HepG2 (cell line): ENCODE data around the gene NFATC4.

ENCODE experiments used
- DPF2 ChIP-seq: sonication (generic); formaldehyde crosslinking; IDR thresholded peaks from 2 replicates; pipeline ENCODE4 v1.4.0; 2020; ENCODE audit warnings: mild to moderate bottlenecking, low read depth, missing genetic modification reagents, borderline replicate concordance
- ZNF639 ChIP-seq: conservative IDR thresholded peaks from 2 replicates; pipeline ENCODE4 v1.6.1; 2018; ENCODE audit warnings: missing genetic modification reagents

- TF ChIP-seq ZNF639 (CRISPR knock-in tag) (no peak), DPF2 (CRISPR knock-in tag) (no peak)
These were observed 19.0 kb downstream of the NFATC4 start for GRCh38 chr14:24387009-24387345.
